ENCODE measurements around the gene SUN1. TPM values are rescaled to one million over a fixed set of nuclear protein-coding genes. Genes with fewer than 3 reads are reported as not detected.
"Not testable (repeated sequence)": the region's sequence is repeated elsewhere in the genome, so short reads cannot be mapped to it uniquely, and the experiment has no call there.

Gene SUN1
- total RNA-seq, 1 donor from 2014 or later: 177 TPM

DNA sequence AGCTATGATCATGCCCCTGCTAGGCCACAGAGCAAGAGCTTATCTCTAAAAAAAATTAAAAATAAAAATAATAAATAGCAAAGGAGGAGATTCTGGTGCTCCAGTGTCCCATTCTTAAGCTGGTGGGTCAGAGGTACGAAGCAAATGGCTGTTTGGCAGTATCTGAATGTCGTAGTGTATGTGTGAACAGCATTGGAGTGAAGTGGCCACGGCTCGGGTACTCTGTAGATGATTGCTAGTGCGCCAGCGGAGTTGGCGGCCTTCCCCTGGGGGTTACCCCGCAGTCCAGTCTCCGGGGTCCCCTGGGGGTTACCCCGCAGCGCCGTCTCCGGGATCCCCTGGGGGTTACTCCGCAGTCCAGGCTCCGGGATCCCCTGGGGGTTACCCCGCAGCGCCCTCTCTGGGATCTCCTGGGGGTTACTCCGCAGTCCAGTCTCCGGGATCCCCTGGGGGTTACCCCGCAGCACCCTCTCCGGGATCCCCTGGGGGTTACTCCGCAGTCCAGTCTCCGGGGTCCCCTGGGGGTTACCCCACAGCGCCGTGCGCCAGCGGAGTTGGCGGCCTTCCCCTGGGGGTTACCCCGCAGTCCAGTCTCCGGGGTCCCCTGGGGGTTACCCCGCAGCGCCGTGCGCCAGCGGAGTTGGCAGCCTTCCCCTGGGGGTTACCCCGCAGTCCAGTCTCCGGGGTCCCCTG, 14.8 kb downstream of the SUN1 start:
- ATAC-seq (ENCODE audit: poor library complexity): not testable (repeated sequence)
- peak; percentile 24 for DNase-seq

DNA sequence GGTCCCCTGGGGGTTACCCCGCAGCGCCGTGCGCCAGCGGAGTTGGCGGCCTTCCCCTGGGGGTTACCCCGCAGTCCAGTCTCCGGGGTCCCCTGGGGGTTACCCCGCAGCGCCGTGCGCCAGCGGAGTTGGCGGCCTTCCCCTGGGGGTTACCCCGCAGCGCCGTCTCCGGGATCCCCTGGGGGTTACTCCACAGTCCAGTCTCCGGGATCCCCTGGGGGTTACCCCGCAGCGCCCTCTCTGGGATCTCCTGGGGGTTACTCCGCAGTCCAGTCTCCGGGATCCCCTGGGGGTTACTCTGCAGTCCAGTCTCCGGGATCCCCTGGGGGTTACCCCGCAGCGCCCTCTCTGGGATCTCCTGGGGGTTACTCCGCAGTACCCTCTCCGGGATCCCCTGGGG, 15.5 kb downstream of the SUN1 start:
- ATAC-seq (ENCODE audit: poor library complexity); intact Hi-C loops (cut with DNase I): not testable (repeated sequence)
- peak; percentile 6 for DNase-seq

More for the DNA sequence above, 14.8 kb downstream of the SUN1 start:
- intact Hi-C loops (cut with DNase I): not testable (repeated sequence)

DNA sequence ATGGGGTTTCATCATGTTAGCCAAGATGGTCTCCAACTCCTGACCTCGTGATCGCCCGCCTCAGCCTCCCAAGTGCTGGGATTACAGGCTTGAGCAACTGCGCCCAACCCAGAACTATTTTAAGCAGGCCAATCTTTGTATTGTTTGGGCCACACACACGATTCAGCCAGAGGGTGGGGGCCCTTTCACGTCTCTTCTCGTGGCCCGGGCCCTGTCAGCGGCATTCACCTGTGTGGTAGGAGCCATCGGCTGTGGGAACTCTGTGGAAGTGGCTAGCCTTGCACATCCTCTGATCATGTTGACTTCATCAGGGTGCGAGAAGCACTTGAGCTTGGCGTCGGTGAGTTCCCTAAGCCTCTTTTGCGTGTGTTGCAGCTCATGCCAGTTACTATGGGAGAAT, 16.9 kb downstream of the SUN1 start:
- intact Hi-C loops (cut with DNase I): no loop called here
- DNase-seq (peak; percentile 32), ATAC-seq (ENCODE audit: poor library complexity) (no peak)

DNA sequence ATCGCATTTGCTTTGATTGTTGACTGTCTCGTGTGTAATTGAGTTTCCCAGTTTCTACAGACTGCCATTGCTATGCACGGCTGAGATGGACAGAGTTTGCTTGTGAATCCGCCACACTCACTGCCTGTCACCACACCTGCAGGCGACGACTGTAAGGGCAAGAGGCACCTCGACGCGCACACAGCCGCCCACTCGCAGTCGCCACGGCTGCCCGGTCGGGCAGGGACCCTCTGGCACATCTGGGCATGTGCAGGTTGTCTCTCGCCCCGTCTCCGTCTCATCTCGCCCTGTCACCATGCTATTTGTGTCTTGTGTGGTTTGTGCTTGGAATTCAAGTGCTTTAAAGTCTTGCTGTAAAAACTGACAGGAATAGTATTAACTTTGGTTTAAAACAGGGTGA, 17.5 kb downstream of the SUN1 start:
- ATAC-seq (ENCODE audit: poor library complexity) (no peak), DNase-seq (peak; percentile 16)
- intact Hi-C loops (cut with DNase I): no loop called here

DNA sequence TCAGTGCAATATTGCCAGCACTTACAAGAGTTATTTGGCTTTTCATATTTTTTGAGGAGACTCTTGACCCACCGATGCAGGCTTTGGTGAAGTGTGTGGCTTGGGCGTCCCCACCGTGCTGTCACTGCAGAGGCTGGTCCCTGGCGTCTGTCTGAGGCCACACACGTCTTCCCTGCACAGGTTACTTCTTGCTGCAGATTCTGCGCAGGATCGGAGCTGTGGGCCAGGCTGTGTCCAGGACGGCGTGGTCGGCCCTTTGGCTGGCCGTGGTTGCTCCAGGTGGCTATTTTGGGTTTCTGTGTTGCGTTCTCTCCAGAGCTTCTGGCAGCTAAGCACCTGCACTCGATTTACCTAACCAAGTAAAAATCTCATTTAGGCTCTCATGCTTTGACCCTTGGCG, 18.9 kb downstream of the SUN1 start:
- DNase-seq (peak; percentile 45), ATAC-seq (ENCODE audit: poor library complexity) (peak; percentile 56)
- intact Hi-C loops (cut with DNase I): no loop called here

DNA sequence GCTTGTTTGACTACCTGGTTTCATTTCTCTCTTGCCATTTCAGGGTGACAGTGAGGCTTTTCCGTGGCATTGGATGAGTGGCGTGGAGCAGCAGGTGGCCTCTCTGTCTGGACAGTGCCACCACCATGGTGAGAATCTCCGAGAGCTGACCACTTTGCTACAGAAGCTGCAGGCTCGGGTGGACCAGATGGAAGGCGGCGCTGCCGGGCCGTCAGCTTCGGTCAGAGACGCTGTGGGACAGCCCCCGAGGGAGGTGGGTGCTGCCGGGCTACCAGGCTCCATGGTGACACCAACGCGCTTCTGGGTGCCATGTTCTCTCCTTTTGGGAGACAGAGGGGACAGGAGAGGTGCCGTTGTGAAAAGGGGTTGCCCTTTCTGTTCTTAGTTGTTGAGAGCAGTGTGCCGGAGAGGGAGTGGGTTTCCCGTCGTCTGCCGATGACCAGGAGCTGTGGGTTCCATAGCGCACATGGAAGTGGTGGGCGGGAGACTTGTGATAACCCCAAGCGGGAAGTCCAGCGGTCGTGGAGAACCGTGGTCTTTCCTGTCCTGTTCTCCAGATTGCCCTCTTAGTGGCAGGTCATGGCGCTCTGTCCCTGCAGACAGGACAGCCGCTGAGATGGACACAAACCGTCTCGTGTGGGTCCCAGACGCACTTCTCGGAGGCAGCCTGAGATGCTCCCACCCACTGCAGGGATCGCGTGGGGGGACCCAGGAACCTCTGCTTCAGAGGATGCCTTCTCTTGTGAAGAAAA, 21.3 kb downstream of the SUN1 start:
- no peak for ATAC-seq (ENCODE audit: poor library complexity)
- intact Hi-C loops (cut with DNase I): no loop called here
- DNase-seq: peak; percentile 26

DNA sequence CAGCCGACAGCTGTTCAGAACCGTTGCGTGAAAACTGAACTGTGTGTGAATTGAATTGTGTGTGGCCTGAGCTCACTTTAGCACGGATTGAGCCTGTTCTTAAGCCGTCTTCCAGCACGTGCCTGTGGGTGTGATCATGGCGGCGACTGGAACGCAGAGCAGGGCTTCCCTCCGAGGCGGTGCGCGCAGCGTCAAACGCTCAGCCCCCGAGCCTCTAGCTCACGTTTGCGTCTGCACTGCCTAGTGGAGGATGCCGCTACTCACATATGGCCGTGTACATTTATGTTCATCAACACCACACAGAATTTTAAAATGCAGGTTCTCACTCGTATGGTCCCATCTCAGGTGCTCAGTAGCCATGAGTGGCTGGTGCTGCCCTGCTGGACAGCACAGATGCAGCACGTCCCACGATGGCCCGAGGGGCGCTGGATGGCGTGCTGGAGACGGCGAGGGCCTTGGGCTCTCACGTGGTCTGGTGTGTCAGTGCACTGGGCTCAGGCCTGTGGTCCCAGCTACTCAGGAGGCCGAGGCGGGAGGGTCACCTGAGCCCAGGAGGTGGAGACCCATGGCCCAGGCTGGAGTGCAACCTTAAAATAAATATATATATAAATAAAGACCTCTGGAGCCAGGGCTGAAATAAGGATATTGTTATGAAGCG, 22.0 kb downstream of the SUN1 start:
- intact Hi-C loops (cut with DNase I): no loop called here
- DNase-seq (peak; percentile 33), ATAC-seq (ENCODE audit: poor library complexity) (no peak)

DNA sequence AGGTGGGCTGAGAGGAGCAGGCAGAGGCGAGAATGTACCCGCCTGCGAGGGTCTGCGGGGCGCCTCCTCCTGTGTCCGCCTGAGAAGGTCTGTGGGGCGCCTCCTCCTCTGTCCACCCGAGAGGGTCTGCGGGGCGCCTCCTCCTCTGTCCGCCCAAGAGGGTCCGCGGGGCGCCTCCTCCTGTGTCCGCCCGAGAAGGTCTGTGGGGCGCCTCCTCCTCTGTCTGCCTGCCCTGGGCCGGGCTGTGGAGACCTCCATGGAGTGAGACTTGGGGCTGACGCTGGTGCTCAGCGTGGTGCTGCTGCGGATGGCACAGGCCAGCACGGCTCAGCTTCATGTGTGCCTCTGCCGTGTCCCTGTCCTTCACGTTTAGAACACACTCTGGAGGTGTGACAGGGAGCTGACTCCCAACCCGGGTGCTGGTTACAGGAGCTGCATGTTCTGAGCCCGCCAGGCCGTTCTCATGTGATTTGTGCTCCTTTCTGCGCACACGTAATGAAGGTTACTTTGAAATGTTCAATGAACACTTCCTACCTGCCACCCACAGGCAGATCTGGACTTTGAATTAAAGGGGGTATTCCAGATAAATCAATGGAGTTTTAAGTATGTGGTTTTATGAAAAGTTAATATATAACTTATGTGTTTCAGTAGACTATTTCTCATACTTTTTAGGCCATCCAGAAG, 23.6 kb downstream of the SUN1 start:
- DNase-seq (peak; percentile 18), ATAC-seq (ENCODE audit: poor library complexity) (no peak)
- intact Hi-C loops (cut with DNase I): no loop called here

DNA sequence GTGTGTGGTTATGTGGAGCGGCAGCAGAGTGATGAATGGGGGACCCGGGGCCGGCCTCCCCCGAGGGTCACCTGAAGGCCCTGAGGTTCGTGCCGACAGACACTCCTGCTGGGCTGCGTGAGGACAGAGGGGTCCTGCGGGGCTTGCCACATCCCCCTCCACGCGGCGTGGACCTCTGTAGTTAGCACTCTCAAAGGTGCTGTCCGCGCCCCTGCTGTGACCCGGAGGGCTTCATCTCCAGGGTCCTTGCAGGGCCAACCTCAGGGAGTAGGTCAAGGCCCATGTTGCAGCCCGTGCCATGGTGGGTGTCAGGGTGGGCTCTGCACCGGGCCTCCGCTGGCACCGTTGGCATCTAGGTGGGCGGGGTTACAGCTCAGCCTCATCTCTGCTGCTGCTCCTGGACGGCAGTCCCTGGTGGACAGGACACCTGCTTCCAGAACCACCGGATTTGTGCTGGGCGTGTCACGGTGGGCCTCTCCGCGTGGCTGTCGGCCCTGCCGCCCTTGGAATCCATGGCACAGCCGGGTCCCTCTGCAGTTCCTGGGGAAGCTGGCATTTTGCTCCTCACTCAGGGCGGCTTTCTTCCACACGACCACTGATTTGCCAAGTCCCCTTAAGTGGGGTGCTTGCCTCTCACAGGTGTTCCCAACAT, 24.3 kb downstream of the SUN1 start:
- ATAC-seq (ENCODE audit: poor library complexity) (no peak), DNase-seq (peak; percentile 33)
- intact Hi-C loops (cut with DNase I): no loop called here

DNA sequence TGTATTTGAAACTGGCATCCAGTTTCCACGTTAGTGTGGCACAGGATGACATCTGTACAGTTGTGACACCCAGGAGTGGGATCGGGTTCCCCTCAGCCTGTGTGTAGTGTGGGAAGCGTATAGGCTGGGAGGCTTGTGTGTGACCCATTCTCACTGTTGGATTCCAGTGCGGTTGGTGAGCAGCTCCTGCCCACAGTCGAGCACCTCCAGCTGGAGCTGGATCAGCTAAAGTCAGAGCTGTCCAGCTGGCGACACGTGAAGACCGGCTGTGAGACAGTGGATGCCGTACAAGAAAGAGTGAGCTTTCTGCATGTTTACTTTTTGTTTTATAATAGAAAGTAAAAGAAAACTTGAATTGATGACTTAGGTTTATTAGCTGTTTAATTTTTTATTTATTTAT, 25.4 kb downstream of the SUN1 start:
- ATAC-seq (ENCODE audit: poor library complexity) (no peak), DNase-seq (peak; percentile 25)
- intact Hi-C loops (cut with DNase I): no loop called here

DNA sequence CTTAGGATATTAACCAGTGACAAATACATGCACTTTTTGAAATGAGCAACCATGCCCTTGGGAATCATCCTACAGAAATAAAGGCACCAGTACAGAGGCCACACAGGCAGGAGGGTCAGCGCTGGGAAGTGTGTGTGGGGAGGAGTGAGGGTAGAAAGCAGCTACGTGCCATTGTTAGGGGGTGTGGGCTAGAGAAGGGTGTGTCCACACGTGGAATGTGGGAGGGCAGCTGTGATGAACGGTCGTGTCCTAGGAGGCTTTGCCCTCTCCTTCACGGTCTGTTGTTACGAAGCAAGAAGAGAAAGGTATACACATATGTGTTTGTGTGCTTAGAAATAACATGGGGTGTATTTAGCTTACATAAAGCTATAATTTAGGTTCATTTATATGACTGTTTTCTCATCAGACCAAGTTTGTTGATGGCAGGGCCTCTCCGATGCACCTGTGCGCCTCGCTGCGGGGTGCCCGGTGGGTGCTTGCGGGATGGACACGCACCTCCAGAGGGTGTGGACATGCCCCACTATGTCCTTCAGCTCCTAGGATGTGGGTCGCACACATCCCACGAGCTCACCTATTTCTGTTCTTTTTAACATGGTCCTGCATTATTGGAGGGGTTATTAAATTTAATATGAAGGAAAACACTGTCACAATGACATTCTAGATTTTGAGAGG, 27.2 kb downstream of the SUN1 start:
- intact Hi-C loops (cut with DNase I): no loop called here
- ATAC-seq (ENCODE audit: poor library complexity): no peak

DNA sequence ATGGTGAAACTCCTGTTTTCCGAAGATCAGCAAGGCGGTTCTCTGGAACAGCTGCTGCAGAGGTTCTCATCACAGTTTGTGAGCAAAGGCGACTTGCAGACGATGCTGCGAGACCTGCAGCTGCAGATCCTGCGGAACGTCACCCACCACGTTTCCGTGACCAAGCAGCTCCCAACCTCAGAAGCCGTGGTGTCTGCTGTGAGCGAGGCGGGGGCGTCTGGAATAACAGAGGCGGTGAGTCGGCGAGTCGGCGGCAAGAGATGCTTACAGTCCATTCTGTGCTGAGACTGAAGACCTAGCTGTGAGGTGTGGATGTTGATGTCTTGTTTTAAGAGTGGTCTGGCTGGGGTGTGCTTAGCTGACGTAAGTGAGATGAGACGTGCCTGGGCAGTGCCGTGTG, 27.9 kb downstream of the SUN1 start:
- DNase-seq (peak; percentile 32), ATAC-seq (ENCODE audit: poor library complexity) (no peak)
- intact Hi-C loops (cut with DNase I): no loop called here

More for the DNA sequence above, 27.2 kb downstream of the SUN1 start:
- peak; percentile 17 for DNase-seq

DNA sequence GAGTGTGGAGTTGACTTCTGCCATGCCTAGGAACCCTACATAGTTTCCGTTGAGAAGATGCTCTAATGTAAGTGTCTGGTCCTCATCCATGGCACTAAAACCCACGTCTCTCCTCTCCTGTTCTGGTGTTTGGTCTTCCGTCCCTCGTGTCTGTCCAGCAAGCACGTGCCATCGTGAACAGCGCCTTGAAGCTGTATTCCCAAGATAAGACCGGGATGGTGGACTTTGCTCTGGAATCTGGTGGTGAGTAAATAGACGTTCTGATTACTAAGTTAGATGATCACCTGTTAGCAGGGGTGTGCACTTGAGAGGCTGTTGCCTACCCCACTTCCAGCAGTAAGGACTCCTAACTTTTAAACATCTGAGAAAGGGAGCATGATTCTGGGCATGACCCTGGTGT, 28.9 kb downstream of the SUN1 start:
- no peak for DNase-seq
- intact Hi-C loops (cut with DNase I): no loop called here
- ATAC-seq (ENCODE audit: poor library complexity): no peak

DNA sequence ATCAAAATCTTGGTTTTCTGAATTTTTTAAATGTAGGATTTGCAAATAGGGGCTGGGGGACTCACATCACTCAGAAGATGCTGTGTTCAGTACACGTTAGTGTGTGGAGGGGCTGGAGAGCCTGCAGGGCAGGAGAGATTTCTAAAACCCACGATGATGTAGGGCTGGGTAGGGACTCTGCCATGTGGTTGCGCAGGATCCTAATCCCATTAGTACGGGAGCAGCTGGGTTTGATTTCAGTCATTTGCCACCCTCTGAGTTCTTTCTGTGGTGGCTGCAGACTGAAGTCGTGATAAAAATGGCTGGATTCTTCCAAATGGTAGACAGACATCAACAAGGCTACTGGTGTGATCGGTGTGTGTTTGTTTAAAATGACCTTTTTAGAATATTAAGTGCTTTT, 29.9 kb downstream of the SUN1 start:
- DNase-seq (no peak), ATAC-seq (ENCODE audit: poor library complexity) (no peak)
- intact Hi-C loops (cut with DNase I): no loop called here

DNA sequence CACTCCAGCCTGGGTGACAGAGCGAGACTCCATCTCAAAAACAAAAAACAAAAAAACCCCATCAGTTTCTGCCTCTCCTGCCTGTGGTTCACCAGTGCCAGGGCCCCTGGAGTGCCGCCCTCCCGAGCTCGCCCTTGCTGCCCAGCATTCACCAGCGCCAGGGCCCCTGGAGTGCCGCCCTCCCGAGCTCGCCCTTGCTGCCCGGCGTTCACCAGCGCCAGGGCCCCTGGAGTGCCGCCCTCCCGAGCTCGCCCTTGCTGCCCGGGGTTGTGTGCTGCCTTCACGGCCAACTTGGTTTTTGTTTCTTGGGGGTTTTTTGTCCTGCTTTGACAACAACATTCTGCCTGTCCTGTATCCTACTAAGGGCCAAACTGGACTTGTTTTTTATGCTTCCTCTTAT, 30.8 kb downstream of the SUN1 start:
- ATAC-seq (ENCODE audit: poor library complexity): no peak
- intact Hi-C loops (cut with DNase I): no loop called here
- peak; percentile 17 for DNase-seq

DNA sequence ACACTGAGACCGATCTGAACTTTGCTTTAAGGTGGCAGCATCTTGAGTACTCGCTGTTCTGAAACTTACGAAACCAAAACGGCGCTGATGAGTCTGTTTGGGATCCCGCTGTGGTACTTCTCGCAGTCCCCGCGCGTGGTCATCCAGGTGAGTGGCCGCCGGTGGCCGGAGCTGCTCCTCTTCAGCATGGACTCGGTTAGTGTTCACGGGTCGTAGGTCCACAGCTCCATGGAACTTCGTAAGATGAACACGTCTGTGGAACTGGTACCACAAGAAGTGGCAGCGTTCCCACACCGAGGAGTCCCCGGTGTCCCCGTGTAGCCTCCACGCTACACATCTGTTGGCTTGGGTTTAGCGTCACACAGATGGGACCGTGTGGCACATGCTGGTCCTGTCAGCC, 33.6 kb downstream of the SUN1 start:
- DNase-seq (no peak), ATAC-seq (ENCODE audit: poor library complexity) (no peak)
- intact Hi-C loops (cut with DNase I): loop anchor here (5.0 kb wide), 1 partner anchor 34 kb away; the partner anchor contains the start of gene SUN1

DNA sequence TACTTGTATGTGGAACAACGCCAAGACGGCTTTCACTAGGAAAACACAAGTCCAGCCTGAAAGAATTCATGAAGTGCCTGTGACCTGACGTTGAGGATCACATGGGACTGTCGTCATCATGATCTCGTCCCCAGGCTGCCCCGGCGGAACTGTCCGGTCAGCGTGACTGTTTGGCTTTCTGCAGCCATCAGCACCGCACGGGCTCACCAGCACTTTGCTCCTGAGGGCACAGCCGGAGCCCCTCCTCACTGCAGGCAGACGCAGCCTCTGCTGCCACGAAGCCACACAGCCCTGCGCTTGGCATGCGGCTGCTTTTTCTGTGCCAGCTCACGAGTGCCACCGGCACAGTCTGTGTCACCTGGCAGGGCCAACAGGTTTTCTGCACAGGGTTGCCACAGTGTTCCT, 34.7 kb downstream of the SUN1 start:
- peak; percentile 79 for DNase-seq
- peak; percentile 87 for ATAC-seq (ENCODE audit: poor library complexity)
- intact Hi-C loops (cut with DNase I): loop anchor here (5.0 kb wide), 1 partner anchor 35 kb away; the partner anchor contains the start of gene SUN1
